ENCODE results near the gene TIMM22.

TIMM22 gene

DNA sequence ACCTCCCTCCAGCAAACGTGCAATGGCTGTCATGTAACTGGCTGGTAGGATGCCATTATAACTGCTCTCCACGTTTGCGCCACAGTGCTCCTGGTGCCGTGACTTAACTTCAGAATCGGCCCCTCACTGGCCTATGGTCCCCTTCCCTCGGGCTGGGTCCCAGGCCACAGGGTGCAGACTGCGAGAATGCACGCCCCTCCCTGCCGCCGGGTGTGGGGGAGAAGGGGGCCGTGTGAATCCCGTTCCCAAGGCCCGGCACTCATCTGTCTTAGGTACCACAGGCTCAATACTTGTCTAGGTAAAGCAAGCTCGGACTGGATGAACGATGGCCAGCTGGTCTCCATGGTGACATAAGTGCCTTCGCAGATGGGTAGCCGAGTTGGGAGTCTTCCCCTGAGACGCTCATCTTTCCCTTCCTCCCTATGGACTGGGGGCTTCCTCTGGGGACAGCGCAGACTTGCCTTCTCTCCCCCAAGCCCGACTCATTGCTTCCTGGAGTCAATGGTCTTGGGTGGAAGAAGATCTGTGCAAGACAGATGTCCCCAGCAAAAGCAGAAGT is 37.8 kb downstream of the TIMM22 start:
- Histone ChIP-seq H3K9ac (ENCODE audit: low read depth, low read length) (no peak overlapping the region), H3K27ac (ENCODE audit: low read depth, low read length) (no peak overlapping the region), H3K36me3 (ENCODE audit: control insufficient read depth, insufficient read depth, low read length) (no peaks in the 10 kb centered on the region), H3K27me3 (ENCODE audit: control insufficient read depth, insufficient read depth, low read length) (peaks cover 20% of the 10 kb centered on the region), H3K4me3 (ENCODE audit: low read depth, low read length) (no peak overlapping the region), H3K9me3 (ENCODE audit: control insufficient read depth, insufficient read depth, low read length) (no peaks in the 10 kb centered on the region), H3K4me1 (ENCODE audit: control insufficient read depth, insufficient read depth, low read length) (no peaks in the 10 kb centered on the region)

DNA sequence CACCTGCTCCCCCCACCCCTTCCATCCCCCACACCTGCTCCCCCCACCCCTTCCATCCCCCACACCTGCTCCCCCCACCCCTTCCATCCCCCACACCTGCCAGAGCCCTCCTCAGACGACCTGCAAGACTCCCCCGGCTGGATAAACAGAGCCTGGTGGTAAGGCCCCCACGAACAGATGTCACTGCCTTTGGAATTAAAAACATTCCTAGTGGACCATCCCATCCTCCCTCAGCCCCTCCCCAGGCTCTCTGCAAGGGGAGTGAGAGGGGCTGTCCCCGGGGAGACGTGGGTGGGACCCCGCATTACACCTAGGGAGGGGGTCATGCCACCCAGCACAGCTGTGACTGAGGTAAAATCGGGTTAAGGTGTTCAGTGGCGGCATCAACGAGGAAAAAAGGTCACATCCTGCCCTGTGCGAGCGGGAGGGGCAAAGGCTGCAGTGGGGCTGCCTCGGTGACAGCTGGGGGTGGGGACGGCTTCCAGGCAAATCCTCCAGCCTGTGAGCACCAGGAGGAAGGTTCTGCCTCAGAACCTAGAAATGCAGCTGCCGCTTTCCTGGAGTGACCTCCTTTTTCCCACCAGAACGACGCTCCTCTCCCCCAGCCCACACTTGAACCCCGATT is 38.7 kb downstream of the TIMM22 start:
- peaks cover 18% of the 10 kb centered on the region for H3K27me3 ChIP-seq (ENCODE audit: control insufficient read depth, insufficient read depth, low read length)
- no peaks in the 10 kb centered on the region for H3K9me3 ChIP-seq (ENCODE audit: control insufficient read depth, insufficient read depth, low read length)
- H3K36me3 ChIP-seq (ENCODE audit: control insufficient read depth, insufficient read depth, low read length) = no peaks in the 10 kb centered on the region
- H3K27ac ChIP-seq (ENCODE audit: low read depth, low read length) = no peak overlapping the region
- no peak overlapping the region for H3K9ac ChIP-seq (ENCODE audit: low read depth, low read length)
- H3K4me3 ChIP-seq (ENCODE audit: low read depth, low read length) = no peak overlapping the region
- H3K4me1 ChIP-seq (ENCODE audit: control insufficient read depth, insufficient read depth, low read length) = no peaks in the 10 kb centered on the region

DNA sequence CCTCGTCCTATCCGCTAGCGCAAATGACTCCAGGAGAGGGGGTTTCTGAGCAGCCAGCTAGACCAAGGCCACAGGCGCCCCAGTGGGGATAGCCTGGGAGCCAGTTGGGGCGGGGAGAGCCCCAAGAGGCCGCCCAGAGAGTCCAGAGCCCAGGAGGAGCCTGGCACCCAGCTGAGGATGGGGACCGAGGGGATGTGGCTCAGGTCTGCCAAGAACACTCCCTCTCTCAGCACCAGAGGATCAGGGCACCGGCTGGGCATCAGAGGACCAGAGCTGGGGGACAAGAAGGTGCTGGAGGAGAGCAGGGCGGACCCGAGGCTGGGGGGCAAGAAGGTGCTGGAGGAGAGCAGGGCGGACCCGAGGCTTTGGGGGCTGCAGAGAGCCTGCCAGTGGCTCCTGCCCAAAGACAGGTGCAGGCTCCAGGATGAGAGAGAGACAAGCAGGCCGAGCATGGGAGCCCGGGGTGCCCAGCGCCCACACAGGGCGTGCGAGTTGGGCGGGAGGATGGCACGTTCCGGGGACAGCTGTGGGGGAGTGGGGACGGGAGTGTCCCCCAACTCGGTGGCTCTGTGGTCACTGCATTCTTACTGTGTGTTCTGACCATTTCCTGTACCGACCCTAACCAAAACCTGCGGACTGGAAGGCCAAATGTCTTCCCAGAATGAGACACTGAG is 39.4 kb downstream of the TIMM22 start:
- Histone ChIP-seq H3K36me3 (ENCODE audit: control insufficient read depth, insufficient read depth, low read length) (no peaks in the 10 kb centered on the region), H3K27ac (ENCODE audit: low read depth, low read length) (no peak overlapping the region), H3K9ac (ENCODE audit: low read depth, low read length) (no peak overlapping the region), H3K4me1 (ENCODE audit: control insufficient read depth, insufficient read depth, low read length) (no peaks in the 10 kb centered on the region), H3K9me3 (ENCODE audit: control insufficient read depth, insufficient read depth, low read length) (no peaks in the 10 kb centered on the region), H3K27me3 (ENCODE audit: control insufficient read depth, insufficient read depth, low read length) (peaks cover 14% of the 10 kb centered on the region), H3K4me3 (ENCODE audit: low read depth, low read length) (no peak overlapping the region)

DNA sequence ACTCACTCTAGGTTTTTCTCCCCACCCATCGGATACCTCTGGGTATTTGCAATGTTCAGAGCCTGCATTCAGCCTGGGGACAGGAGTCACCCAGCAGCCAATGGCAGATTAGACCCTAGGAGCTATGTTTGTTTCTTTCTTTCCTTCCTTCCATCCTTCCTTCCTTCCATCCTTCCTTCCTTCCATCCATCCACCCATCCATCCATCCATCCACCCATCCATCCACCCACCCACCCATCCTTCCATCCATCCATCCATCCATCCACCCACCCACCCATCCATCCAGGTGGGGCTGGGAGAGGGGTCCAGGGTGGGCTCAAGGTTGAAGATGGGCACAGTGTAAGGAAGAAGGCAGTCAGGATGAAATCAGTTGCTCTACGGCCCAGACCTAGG is 39.9 kb downstream of the TIMM22 start:
- no peak overlapping the region for H3K4me3 ChIP-seq (ENCODE audit: low read depth, low read length)
- no peaks in the 10 kb centered on the region for H3K9me3 ChIP-seq (ENCODE audit: control insufficient read depth, insufficient read depth, low read length)
- no peak overlapping the region for H3K27ac ChIP-seq (ENCODE audit: low read depth, low read length)
- H3K36me3 ChIP-seq (ENCODE audit: control insufficient read depth, insufficient read depth, low read length) = no peaks in the 10 kb centered on the region
- H3K27me3 ChIP-seq (ENCODE audit: control insufficient read depth, insufficient read depth, low read length) = peaks cover 14% of the 10 kb centered on the region
- H3K4me1 ChIP-seq (ENCODE audit: control insufficient read depth, insufficient read depth, low read length) = no peaks in the 10 kb centered on the region
- no peak overlapping the region for H3K9ac ChIP-seq (ENCODE audit: low read depth, low read length)

DNA sequence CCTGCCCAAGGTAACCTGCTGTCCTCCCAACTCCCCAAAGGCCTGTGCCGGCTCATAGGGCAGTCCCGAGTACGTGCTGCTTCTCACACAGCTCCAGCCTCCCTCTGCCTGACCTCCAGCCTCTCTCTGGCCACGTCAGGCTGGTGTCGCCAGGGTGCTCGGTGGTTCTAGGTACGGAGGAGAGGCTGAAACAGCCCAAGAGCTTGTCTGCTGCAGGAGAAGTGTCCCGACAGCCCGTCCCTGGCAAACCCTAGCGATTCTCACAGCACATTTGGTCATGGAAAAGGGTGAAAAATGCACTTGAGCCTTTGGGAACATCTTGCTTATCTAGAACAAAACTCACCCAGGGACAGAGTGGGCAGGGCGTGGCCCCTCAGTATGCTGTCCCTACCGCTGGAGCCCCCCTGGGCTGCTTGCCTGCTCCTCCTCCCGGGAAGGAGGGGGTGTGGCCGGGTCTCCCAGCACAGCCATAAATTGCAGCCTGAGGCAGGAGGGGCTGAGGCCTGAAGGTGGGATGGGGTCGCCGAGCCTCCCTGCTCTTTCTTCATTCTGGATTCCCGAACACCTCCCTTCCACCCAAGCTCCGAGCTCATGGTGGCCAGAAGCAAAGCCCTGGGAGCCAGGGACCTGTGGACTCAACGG is 40.4 kb downstream of the TIMM22 start:
- H3K27me3 ChIP-seq (ENCODE audit: control insufficient read depth, insufficient read depth, low read length) = peaks cover 9% of the 10 kb centered on the region
- H3K4me1 ChIP-seq (ENCODE audit: control insufficient read depth, insufficient read depth, low read length) = no peaks in the 10 kb centered on the region
- H3K9me3 ChIP-seq (ENCODE audit: control insufficient read depth, insufficient read depth, low read length) = no peaks in the 10 kb centered on the region
- H3K27ac ChIP-seq (ENCODE audit: low read depth, low read length) = no peak overlapping the region
- H3K36me3 ChIP-seq (ENCODE audit: control insufficient read depth, insufficient read depth, low read length) = no peaks in the 10 kb centered on the region
- H3K4me3 ChIP-seq (ENCODE audit: low read depth, low read length) = no peak overlapping the region
- H3K9ac ChIP-seq (ENCODE audit: low read depth, low read length) = no peak overlapping the region

DNA sequence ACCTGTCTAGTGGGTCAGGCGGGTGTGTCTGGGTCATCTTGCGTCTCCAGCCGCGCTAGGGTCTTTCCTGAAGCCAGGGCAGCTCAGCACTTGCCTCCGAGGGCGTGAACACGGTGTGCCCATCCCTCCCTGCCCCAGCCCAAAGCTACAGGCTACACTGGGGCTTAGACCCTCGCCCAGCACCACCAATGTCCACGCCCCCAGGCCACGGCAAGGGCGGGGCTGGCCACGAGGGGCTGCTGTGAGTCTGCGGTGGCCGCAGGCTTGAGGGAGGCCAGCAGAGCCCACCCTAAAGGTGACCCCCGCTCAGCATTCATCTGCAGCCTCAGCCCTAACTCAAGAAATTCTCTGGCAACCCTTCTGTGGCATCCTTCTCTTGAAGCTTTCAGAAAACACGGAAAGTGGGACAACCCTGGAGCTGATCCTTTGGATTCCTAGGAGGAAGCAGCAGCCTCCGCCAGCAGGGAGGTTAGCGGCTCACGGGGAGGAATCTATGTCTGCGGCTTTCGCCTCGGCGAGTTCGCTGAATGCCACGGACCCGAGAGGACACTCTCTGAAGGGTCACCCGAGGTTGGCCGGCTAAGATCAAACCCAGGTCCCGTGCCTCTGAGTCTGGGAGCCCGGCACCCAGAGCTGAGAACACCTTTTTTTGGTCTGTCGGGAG is 41.7 kb downstream of the TIMM22 start:
- Histone ChIP-seq H3K4me3 (ENCODE audit: low read depth, low read length) (no peak overlapping the region), H3K4me1 (ENCODE audit: control insufficient read depth, insufficient read depth, low read length) (no peaks in the 10 kb centered on the region), H3K27ac (ENCODE audit: low read depth, low read length) (no peak overlapping the region), H3K27me3 (ENCODE audit: control insufficient read depth, insufficient read depth, low read length) (no peaks in the 10 kb centered on the region), H3K36me3 (ENCODE audit: control insufficient read depth, insufficient read depth, low read length) (no peaks in the 10 kb centered on the region), H3K9me3 (ENCODE audit: control insufficient read depth, insufficient read depth, low read length) (no peaks in the 10 kb centered on the region), H3K9ac (ENCODE audit: low read depth, low read length) (no peak overlapping the region)

DNA sequence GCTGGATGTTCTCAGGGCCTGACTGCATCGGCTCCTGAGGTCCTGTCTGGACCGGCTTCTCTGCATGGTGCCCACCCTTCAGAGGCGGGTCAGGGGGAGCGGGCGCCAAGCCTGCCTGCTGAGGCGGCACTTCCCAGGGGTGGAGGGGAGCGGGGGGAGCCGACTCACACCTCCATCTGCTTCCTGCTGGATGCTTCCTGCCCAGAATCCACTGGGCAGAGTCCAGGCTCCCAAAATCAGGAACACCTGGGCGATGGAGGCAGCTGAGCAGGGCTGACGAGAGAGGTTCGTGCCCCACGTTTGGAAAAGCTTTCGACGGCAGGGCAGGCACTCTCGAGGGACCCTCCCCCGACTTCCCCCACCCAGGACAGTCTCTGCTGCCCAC is 42.2 kb downstream of the TIMM22 start:
- Histone ChIP-seq H3K9me3 (ENCODE audit: control insufficient read depth, insufficient read depth, low read length) (no peaks in the 10 kb centered on the region), H3K27me3 (ENCODE audit: control insufficient read depth, insufficient read depth, low read length) (no peaks in the 10 kb centered on the region), H3K4me3 (ENCODE audit: low read depth, low read length) (no peak overlapping the region), H3K27ac (ENCODE audit: low read depth, low read length) (no peak overlapping the region), H3K36me3 (ENCODE audit: control insufficient read depth, insufficient read depth, low read length) (no peaks in the 10 kb centered on the region), H3K4me1 (ENCODE audit: control insufficient read depth, insufficient read depth, low read length) (no peaks in the 10 kb centered on the region), H3K9ac (ENCODE audit: low read depth, low read length) (no peak overlapping the region)

DNA sequence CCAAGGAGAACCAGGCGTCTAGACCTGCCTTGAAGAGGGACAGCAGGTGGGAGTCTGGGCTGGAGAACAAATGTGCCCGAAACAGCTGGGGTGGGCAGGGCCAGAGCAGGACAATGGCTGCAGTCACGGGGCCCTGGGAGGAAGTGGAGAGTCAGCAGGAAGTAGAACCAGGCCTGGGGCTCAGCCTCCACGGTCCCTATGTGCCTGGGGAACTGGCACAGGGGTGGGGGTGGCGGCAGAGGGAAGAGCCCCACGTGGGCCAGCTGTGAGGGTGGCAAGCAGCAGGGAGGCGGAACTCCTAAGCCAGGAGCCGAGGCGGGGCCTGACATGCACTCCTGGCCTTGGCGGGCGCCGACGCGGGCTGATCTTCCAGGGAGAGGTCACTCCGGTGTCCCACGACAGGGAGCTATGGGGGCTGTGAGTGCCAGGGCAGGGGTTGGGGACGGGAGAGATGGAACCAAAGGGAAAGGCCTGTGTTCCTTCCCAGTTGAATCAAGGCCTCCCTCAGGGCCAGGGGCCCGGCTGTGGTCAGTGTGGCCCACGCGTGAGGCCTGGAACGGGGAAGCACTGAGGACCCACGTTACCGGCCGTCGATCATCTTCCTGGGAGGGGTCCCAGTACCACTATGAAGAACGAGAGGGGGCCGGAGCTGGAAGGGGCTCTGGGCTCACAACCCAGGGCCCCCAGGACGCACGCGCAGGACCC is 42.7 kb downstream of the TIMM22 start:
- Histone ChIP-seq H3K4me1 (ENCODE audit: control insufficient read depth, insufficient read depth, low read length) (no peaks in the 10 kb centered on the region), H3K27ac (ENCODE audit: low read depth, low read length) (no peak overlapping the region), H3K36me3 (ENCODE audit: control insufficient read depth, insufficient read depth, low read length) (no peaks in the 10 kb centered on the region), H3K27me3 (ENCODE audit: control insufficient read depth, insufficient read depth, low read length) (no peaks in the 10 kb centered on the region), H3K9me3 (ENCODE audit: control insufficient read depth, insufficient read depth, low read length) (no peaks in the 10 kb centered on the region), H3K4me3 (ENCODE audit: low read depth, low read length) (no peak overlapping the region), H3K9ac (ENCODE audit: low read depth, low read length) (no peak overlapping the region)

DNA sequence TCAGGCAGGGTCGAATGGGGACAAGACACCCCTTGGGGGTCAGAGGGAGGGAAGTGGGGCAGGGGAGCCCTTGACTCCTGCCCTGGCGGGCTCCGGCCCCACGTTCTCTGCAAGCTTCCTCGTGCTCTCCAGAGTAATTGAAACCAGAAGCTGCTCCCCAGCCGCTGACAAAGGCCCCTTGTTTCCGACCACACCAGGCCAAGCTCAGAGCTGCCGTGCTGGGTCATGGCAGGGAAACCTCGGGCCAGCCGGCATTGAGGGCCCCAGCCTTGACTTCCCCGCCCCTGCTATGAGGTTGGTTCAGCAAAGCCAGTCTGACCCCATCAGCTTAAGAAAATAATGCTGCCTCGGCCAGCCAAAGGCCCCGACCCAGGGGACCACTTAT is 43.3 kb downstream of the TIMM22 start:
- no peaks in the 10 kb centered on the region for H3K27me3 ChIP-seq (ENCODE audit: control insufficient read depth, insufficient read depth, low read length)
- H3K9ac ChIP-seq (ENCODE audit: low read depth, low read length) = no peak overlapping the region
- no peaks in the 10 kb centered on the region for H3K4me1 ChIP-seq (ENCODE audit: control insufficient read depth, insufficient read depth, low read length)
- no peak overlapping the region for H3K27ac ChIP-seq (ENCODE audit: low read depth, low read length)
- no peaks in the 10 kb centered on the region for H3K36me3 ChIP-seq (ENCODE audit: control insufficient read depth, insufficient read depth, low read length)
- no peak overlapping the region for H3K4me3 ChIP-seq (ENCODE audit: low read depth, low read length)
- no peaks in the 10 kb centered on the region for H3K9me3 ChIP-seq (ENCODE audit: control insufficient read depth, insufficient read depth, low read length)

DNA sequence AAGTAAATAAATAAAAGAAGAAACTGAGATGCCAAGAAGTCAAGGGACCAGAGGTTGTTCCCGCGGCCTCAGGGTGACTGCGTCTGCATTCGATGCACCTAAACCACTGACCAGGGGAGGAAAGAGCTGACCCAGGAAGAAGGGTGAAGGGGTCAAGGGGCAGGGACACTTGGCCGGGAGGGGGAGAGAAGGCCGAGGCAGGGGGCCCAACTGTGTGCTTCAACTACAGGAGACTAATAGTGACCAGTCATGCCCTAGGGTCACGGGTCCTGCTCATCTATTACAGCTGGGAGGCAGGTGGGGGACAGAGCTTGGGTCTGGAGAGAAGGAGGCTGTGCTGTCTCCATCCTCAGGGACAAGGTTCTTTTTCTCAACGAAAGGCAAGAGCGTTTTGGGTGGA is 44.8 kb downstream of the TIMM22 start:
- no peaks in the 10 kb centered on the region for H3K36me3 ChIP-seq (ENCODE audit: control insufficient read depth, insufficient read depth, low read length)
- no peak overlapping the region for H3K27ac ChIP-seq (ENCODE audit: low read depth, low read length)
- H3K9me3 ChIP-seq (ENCODE audit: control insufficient read depth, insufficient read depth, low read length) = no peaks in the 10 kb centered on the region
- no peaks in the 10 kb centered on the region for H3K4me1 ChIP-seq (ENCODE audit: control insufficient read depth, insufficient read depth, low read length)
- no peak overlapping the region for H3K4me3 ChIP-seq (ENCODE audit: low read depth, low read length)
- no peaks in the 10 kb centered on the region for H3K27me3 ChIP-seq (ENCODE audit: control insufficient read depth, insufficient read depth, low read length)
- H3K9ac ChIP-seq (ENCODE audit: low read depth, low read length) = no peak overlapping the region

Data from HUES48 (cell line).